ENCODE data around the gene AUTS2. TPM values are rescaled to one million over a fixed set of nuclear protein-coding genes. Genes with fewer than 3 reads are reported as not detected.
A peak's percentile ranks its signal among the peaks of the same experiment; 100 is the strongest.

AUTS2 gene
- polyA plus RNA-seq, 6 donors from 2014 or later, result 8.8 to 28.0 (median 20.9) TPM

DNA sequence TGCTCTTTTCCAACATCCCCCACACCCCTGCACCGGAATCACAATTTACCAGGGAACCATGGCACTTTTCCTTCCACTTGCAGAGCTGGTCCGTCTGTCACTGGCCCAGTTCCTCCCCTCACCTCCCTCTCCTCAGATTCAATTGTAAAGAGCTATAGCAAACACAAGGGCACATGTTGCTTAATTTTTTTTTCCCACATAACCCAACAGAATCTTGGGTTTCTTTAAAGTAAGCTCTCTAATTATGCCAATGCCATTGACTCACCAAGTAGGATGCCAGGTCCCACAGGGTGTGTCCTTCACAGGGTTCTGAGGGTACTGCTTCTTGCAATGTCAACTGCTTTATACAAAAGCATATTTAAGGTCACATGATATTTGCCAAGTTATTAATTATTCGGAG is 262.2 kb downstream of the AUTS2 start:
- Mint-ChIP-seq H3K4me3 (no peak overlapping the region), H3K36me3 (peaks cover 0 to 2% of the 10 kb centered on the region in 2 donors), H3K27me3 (no peaks in the 10 kb centered on the region), H3K9me3 (no peaks in the 10 kb centered on the region), H3K4me1 (peaks cover 16 to 55% (median 35%) of the 10 kb centered on the region in 3 donors), H3K27ac (peak overlapping the region in 2 of 6 donors; percentile 30 to 70)
- DNase-seq (no peak), ATAC-seq (ENCODE audit: low read depth in 2 of 2) (no peak)

DNA sequence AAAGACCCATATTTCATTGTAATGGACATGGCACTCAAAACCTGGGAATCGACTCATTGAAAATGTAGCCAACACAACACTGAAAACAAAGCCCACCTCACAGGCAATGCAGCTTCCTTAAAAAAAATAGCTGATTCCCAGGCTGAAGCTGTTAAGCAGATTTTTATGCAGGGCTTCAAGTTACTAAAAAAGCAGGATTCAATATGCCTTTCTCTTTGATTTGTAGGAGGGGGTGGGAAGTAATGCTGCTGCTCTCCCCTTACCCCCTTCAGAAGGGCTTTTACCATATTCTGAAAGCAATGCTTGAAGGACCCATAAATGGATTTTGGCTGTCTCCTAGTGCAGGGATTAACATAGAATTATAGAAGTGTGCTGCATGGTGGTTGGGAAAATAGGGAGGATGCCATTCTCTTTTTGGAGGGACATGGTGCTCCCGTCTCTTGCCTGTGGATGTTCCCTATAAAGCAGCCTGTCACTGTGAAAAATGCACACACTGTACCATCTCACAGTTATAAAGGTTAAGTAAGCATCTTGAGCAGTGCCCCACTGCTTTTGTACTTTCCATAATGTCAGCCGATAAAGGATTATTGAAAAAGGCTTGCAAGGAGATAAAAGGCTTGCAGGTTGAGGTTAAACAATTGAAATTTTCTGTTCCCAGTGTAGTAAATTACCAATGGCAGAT is 262.8 kb downstream of the AUTS2 start:
- no peak overlapping the region for H3K27ac Mint-ChIP-seq
- ATAC-seq (ENCODE audit: low read depth in 2 of 2) (no peak), DNase-seq (no peak)
- H3K36me3 Mint-ChIP-seq, result peaks cover 0 to 7% of the 10 kb centered on the region in 2 donors
- H3K9me3 Mint-ChIP-seq, result no peaks in the 10 kb centered on the region
- no peaks in the 10 kb centered on the region for H3K27me3 Mint-ChIP-seq
- H3K4me1 Mint-ChIP-seq, result peaks cover 16 to 61% (median 41%) of the 10 kb centered on the region in 3 donors
- H3K4me3 Mint-ChIP-seq, result peak overlapping the region in 1 of 8 donors; percentile 55

DNA sequence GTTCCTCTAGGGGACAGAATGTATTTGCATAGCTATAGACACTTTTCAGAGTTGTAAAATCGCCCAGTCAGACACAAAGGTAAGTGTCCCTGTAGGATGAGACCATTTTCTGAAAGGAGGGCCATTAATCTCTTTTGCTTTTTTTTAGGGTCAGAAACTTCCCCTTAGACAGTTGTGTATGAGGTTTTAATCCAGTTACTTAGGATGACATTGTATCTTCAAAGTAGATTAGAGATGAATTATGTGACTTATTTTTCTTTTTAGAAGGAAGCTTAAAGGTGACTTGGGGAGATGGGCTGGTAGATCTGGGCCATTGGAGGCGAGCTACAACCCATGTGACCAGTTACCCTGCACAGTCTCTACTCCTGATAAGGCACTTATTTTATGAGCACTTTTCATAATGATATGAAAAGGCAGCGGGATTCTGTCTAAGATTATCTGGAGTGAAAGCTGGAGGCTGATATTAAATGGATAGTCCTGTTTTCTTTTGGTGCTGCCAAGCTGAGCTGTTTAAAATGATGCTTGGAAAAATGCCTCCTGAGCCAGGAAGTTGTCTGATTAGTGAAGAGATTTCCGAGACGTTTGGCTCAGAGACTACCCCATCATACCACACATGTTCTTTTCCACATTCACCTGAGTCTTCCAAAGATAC is 264.3 kb downstream of the AUTS2 start:
- Mint-ChIP-seq H3K27ac (peak overlapping the region in 2 of 6 donors; percentile 13 to 75), H3K27me3 (no peaks in the 10 kb centered on the region), H3K4me3 (no peak overlapping the region), H3K9me3 (no peaks in the 10 kb centered on the region), H3K36me3 (peaks cover 0 to 7% of the 10 kb centered on the region in 2 donors), H3K4me1 (peaks cover 16 to 74% (median 46%) of the 10 kb centered on the region in 3 donors)
- DNase-seq (no peak), ATAC-seq (ENCODE audit: low read depth in 2 of 2) (no peak)

DNA sequence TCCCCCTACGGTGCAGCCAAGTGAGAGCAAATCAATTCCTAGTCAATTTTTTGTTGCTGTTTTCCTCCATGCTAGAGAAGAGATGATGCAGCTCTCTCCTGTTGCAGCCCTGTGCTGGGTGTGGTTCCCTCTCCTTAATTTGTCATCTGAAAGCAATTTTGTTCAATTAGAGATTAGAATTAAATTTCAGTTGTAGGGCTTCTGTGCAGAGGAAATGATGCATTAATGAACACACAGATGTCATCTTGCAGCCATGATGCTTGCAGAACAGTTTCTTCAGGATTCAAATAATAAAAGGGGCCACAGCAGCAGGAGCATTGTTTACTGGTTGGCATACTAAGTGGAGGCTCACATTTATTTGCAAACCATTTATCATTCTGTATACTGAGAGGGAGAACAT is 266.0 kb downstream of the AUTS2 start:
- H3K27ac Mint-ChIP-seq, result no peak overlapping the region
- no peaks in the 10 kb centered on the region for H3K9me3 Mint-ChIP-seq
- no peaks in the 10 kb centered on the region for H3K27me3 Mint-ChIP-seq
- DNase-seq, result no peak
- H3K36me3 Mint-ChIP-seq, result peaks cover 0 to 7% of the 10 kb centered on the region in 2 donors
- no peak for ATAC-seq (ENCODE audit: low read depth in 2 of 2)
- H3K4me3 Mint-ChIP-seq, result no peak overlapping the region
- H3K4me1 Mint-ChIP-seq, result peaks cover 15 to 70% (median 44%) of the 10 kb centered on the region in 3 donors

DNA sequence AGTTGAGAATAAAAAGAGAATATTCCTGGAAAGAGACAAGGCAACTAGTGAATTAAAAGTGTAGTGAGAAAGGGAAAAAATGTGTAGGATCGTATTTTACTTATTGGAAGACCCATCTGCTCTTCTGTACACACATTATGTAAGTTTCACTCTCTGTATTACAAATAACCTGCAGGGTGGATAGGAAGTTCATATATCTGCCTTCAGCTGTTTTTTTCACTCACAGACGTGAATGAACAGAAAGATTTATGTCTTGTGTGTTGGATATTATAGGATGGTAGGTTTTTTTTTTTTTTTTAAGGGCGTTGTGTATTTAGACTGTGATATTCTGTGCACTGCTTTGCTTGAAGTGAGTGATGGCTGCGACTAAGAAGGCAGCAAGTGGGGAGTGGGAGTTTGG is 266.5 kb downstream of the AUTS2 start:
- Mint-ChIP-seq H3K4me3 (no peak overlapping the region), H3K4me1 (peaks cover 14 to 66% (median 41%) of the 10 kb centered on the region in 3 donors), H3K27ac (no peak overlapping the region), H3K36me3 (peaks cover 0 to 7% of the 10 kb centered on the region in 2 donors), H3K9me3 (no peaks in the 10 kb centered on the region), H3K27me3 (no peaks in the 10 kb centered on the region)
- DNase-seq, result no peak
- ATAC-seq (ENCODE audit: low read depth in 2 of 2), result no peak

DNA sequence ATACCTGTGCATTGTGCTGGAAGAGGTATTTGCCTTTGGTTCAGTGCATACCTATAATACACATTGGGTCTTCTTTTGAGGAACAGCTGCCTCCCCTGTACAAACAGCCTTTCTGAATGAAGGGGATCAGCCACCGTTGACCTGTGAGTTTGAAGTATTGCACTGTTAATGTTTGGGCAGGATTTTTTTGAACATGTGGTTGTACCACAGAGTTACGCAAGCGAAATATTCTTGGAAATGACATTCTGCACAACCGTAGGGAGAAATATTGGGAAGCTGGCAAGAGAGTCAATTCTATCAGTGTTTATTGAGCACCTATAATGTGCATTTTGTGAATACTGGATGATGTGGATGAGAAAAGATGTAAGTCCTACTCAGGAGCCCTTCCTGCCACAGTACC is 270.6 kb downstream of the AUTS2 start:
- Mint-ChIP-seq H3K9me3 (peaks cover 0 to under 1% (median 0%) of the 10 kb centered on the region in 7 donors), H3K27ac (no peak overlapping the region), H3K27me3 (no peaks in the 10 kb centered on the region), H3K4me3 (no peak overlapping the region), H3K4me1 (peaks cover 13 to 74% (median 44%) of the 10 kb centered on the region in 3 donors), H3K36me3 (peaks cover 3 to 8% of the 10 kb centered on the region in 2 donors)
- DNase-seq (no peak), ATAC-seq (ENCODE audit: low read depth in 2 of 2) (no peak)

DNA sequence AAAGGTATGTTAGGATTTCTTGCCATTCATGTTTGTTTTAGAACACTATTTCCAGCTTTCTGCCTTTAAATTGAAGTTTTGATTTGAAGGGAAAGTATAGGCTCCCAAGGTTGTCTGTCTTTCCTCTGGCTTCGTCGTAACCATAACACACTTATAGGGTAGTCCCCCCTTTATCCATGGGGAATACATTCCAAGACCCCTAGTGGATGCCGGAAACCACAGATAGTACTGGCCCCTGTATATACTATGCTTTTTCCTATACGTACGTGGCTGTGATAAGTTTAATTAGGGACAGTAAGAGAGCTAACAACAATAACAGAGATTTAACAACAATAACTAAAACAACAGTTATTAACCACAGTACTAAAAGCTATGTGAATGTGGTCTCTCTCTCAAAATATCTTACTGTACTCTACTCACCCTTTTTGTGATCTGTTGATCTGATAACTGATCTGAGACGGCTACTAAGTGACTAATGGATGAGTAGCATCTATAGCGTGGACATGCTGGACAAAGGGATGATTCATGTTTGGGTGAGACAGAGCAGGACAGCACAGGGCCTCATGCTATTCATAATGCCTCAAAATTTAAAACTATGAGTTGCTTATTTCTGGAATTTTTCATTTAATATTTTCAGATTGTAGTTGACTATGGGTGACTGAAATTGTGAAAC is 273.1 kb downstream of the AUTS2 start:
- H3K27ac Mint-ChIP-seq, result peak overlapping the region in 1 of 6 donors; percentile 37
- DNase-seq (no peak), ATAC-seq (ENCODE audit: low read depth in 2 of 2) (no peak)
- no peak overlapping the region for H3K4me3 Mint-ChIP-seq
- H3K9me3 Mint-ChIP-seq, result peaks cover 0 to 7% (median 0%) of the 10 kb centered on the region in 7 donors
- H3K27me3 Mint-ChIP-seq, result no peaks in the 10 kb centered on the region
- peaks cover 6 to 12% of the 10 kb centered on the region in 2 donors for H3K36me3 Mint-ChIP-seq
- peaks cover 11 to 55% (median 28%) of the 10 kb centered on the region in 3 donors for H3K4me1 Mint-ChIP-seq

DNA sequence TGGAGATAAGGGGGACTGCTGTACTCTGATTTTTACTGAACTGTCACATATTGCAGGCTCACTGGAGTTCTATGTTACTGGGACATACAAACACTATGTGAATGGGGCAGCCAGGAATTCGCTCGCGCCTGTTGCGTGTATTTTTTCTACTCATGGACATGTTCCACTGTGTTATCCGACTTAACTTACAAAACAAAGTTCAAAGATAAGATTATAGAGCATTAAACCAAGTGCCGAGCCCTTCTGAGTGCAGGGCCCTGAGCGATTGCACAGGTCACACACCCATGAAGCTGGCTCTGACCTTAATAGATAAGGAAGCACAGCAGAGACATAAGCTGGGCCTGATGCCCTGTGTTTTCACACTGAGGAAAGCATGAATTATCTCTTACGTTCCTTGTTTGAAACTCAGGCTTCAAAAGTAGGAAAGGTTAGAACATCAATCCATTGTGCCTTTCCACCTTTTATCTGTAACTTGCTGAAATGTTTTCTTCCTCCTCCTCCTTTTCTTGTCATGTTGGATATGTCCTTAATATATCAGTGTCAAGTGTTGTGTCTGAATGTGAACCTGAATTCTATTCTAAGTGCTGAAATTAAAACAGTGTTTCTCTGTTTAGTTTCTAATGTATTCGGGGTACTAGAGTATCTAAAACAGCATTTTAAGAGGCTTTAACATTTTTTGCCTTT is 273.8 kb downstream of the AUTS2 start:
- peaks cover 0 to 7% (median 0%) of the 10 kb centered on the region in 7 donors for H3K9me3 Mint-ChIP-seq
- H3K27me3 Mint-ChIP-seq, result no peaks in the 10 kb centered on the region
- ATAC-seq (ENCODE audit: low read depth in 2 of 2) (no peak), DNase-seq (no peak)
- H3K4me3 Mint-ChIP-seq, result no peak overlapping the region
- peak overlapping the region in 1 of 6 donors; percentile 8 for H3K27ac Mint-ChIP-seq
- H3K4me1 Mint-ChIP-seq, result peaks cover 11 to 50% (median 34%) of the 10 kb centered on the region in 3 donors
- H3K36me3 Mint-ChIP-seq, result peaks cover 6 to 12% of the 10 kb centered on the region in 2 donors

DNA sequence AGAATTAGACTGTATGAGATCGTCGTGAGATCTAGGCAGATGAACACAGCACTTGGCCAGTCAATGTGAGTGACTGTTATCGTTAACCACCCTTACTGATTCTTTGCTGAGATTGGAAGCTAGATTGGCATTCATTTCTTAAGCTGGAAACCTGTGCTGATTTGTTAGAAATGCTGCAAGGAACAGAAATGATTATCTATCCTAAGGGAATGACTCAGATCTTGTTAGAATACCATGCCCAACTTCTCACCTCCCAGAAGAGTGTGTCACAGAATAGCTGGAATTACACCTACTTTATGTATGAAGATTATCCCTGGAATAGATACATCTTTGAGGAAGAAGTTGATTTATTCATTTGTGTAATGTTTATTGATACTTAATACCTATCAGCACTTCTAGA is 275.2 kb downstream of the AUTS2 start:
- no peaks in the 10 kb centered on the region for H3K27me3 Mint-ChIP-seq
- no peak for DNase-seq
- peaks cover 18 to 53% (median 38%) of the 10 kb centered on the region in 3 donors for H3K4me1 Mint-ChIP-seq
- no peak overlapping the region for H3K4me3 Mint-ChIP-seq
- no peak for ATAC-seq (ENCODE audit: low read depth in 2 of 2)
- H3K9me3 Mint-ChIP-seq, result peaks cover 0 to 7% (median 0%) of the 10 kb centered on the region in 7 donors
- H3K36me3 Mint-ChIP-seq, result peaks cover 6 to 12% of the 10 kb centered on the region in 2 donors
- no peak overlapping the region for H3K27ac Mint-ChIP-seq

DNA sequence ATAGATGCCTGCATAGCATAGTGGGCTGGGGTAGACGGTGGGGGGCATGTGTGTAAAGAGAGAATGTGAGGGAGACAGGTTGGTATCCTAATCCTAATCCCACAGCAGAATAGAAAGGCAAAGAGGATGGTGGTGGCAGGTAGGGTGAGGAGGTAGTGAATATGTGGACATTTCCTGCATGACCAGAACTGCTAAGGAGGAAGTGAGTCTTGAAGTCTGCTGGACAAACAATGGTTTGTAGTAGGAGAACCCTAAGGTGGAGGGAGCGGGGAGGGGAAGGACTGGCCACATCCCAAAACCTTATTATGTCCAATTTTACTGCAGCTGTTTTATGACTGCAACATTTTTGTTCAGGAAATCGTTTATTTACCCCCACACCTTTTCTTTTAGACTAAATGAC is 279.7 kb downstream of the AUTS2 start:
- peaks cover 35 to 47% (median 42%) of the 10 kb centered on the region in 3 donors for H3K4me1 Mint-ChIP-seq
- peaks cover 6 to 12% of the 10 kb centered on the region in 2 donors for H3K36me3 Mint-ChIP-seq
- ATAC-seq (ENCODE audit: low read depth in 2 of 2) (no peak), DNase-seq (no peak)
- H3K9me3 Mint-ChIP-seq, result peaks cover 0 to 7% (median 0%) of the 10 kb centered on the region in 7 donors
- H3K27ac Mint-ChIP-seq, result peak overlapping the region in 2 of 6 donors; percentile 8 to 73
- H3K4me3 Mint-ChIP-seq, result no peak overlapping the region
- H3K27me3 Mint-ChIP-seq, result no peaks in the 10 kb centered on the region

DNA sequence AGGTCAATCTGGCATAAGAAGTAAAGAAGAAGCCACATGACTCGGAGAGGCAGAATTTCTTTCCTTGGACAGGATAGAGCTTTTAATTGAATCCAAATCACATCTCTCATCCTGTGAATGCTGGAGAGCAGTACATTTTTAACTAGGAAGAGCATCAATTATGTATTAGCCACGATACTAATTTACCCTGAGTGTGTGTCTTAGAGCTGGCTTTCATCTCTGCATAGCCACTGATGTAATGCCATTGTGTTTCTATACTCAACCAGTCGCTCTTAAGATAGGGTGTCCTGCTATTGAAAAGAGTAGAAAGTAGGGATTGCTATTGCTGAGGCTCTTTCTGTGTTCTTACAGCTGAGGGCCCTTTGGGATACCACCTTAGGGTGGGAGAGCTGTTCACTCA is 280.3 kb downstream of the AUTS2 start:
- Mint-ChIP-seq H3K27me3 (no peaks in the 10 kb centered on the region), H3K4me3 (no peak overlapping the region), H3K36me3 (peaks cover 6 to 16% of the 10 kb centered on the region in 2 donors), H3K4me1 (peaks cover 32 to 41% (median 39%) of the 10 kb centered on the region in 3 donors), H3K9me3 (peaks cover 0 to 7% (median 0%) of the 10 kb centered on the region in 7 donors), H3K27ac (peak overlapping the region in 3 of 6 donors; percentile 48 to 73 (median 58))
- DNase-seq, result no peak
- no peak for ATAC-seq (ENCODE audit: low read depth in 2 of 2)

DNA sequence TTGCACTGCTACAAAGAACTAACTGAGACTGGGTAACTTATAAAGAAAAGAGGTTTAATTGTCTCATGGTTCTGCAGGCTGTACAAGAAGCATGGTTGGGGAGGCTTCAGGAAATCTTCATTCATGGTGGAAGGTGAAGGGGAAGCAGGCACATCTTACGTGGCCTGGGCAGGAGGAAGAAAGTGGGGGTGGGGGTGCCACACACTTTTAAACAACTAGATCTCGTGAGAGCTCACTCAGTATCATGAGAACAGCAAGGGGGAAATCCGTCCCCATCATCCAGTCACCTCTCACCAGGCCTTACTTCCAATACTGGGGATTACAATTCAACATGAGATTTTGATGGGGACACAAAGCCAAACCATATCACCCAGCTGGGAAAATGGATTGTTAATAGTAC is 281.7 kb downstream of the AUTS2 start:
- Mint-ChIP-seq H3K36me3 (peaks cover 0 to 8% of the 10 kb centered on the region in 2 donors), H3K4me1 (peaks cover 32 to 33% (median 32%) of the 10 kb centered on the region in 3 donors), H3K27ac (peak overlapping the region in 1 of 6 donors; percentile 13), H3K27me3 (no peaks in the 10 kb centered on the region), H3K4me3 (peak overlapping the region in 3 of 8 donors; percentile 5 to 37 (median 10)), H3K9me3 (no peaks in the 10 kb centered on the region)
- ATAC-seq (ENCODE audit: low read depth in 2 of 2) (no peak), DNase-seq (no peak)

DNA sequence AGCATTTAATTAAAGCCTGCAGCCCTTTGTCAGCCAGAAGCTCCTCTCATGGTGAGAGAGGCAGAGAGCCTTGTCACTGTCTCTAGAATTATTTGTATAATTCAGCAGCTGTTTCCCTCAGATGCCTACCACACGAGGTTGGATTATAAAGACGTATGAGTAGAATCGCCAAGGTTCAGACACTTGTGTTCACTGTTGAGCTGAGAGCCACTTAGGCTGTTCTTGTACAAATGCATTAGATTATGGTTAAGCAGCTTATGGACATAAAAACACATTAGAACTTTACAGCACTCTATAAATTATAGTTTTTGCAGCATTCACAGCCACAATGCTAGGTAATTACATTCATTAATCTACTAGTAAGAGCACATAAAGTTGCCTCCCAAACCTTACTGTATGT is 282.6 kb downstream of the AUTS2 start:
- H3K4me1 Mint-ChIP-seq, result peaks cover 32 to 37% (median 32%) of the 10 kb centered on the region in 3 donors
- H3K9me3 Mint-ChIP-seq, result no peaks in the 10 kb centered on the region
- H3K36me3 Mint-ChIP-seq, result peaks cover 0 to 8% of the 10 kb centered on the region in 2 donors
- ATAC-seq (ENCODE audit: low read depth in 2 of 2) (no peak), DNase-seq (no peak)
- H3K27me3 Mint-ChIP-seq, result no peaks in the 10 kb centered on the region
- peak overlapping the region in 3 of 6 donors; percentile 13 to 76 (median 61) for H3K27ac Mint-ChIP-seq
- peak overlapping the region in 2 of 8 donors; percentile 12 to 68 for H3K4me3 Mint-ChIP-seq

Measured in naive B cell (primary cell).